SK-N-SH (cell line): ENCODE measurements around the gene VAPB. TPM values are rescaled to one million over a fixed set of nuclear protein-coding genes. Genes with fewer than 3 reads are reported as not detected.

ENCODE experiments used
- CTCF ChIA-PET: fragments of 300-600, 350-600 bp; formaldehyde crosslinking; extraction: SDS; loops from one replicate; lab custom pipeline; 2021; lab: Yijun Ruan, JAX
- POLR2A ChIA-PET: fragments of 350-600 bp; sonication (Branson Sonifier 250); formaldehyde crosslinking; extraction: SDS; loops from one replicate; lab custom pipeline; 2020; ENCODE audit warnings: antibody characterized with exemption, inconsistent platforms; lab: Yijun Ruan, JAX
- DNase-seq: peaks from one replicate; pipeline ENCODE4 v3.0.0; 2012
- H2AFZ ChIP-seq: fragments of 200-600 bp; sonication (generic); 2 replicates; pipeline ENCODE4 v1.8.1; 2016; ENCODE audit warnings: antibody characterized with exemption, mild to moderate bottlenecking, low read depth
- H3F3A ChIP-seq: fragments of 200-600 bp; sonication (generic); replicated peaks from 2 replicates; pipeline ENCODE3; 2016; ENCODE audit warnings: antibody characterized with exemption, mild to moderate bottlenecking; ENCODE audit not compliant: insufficient read depth
- H3K27ac ChIP-seq, 2 experiments: fragments of 200-500 bp in 1 of 2; fragments of 200-600 bp in 1 of 2; sonication (Bioruptor generic) in 1 of 2; sonication (generic), shearing (Covaris generic) in 1 of 2; 2 replicates each; pipeline versions ENCODE4 v1.5.1 to v1.6.1; 2014 to 2016; ENCODE audit warnings: low read depth in 2 of 2, inconsistent platforms in 1 of 2, low read length in 1 of 2, mild to moderate bottlenecking in 1 of 2, mixed read lengths in 1 of 2
- H3K27me3 ChIP-seq: fragments of 200-600 bp; sonication (generic), shearing (Covaris generic); 2 replicates; pipeline ENCODE4 v1.6.1; 2016; ENCODE audit warnings: mixed run types; ENCODE audit not compliant: insufficient read depth
- H3K36me3 ChIP-seq, 2 experiments: fragments of 200-500 bp in 1 of 2; fragments of 200-600 bp in 1 of 2; sonication (Bioruptor generic) in 1 of 2; sonication (generic) in 1 of 2; replicated peaks in 1 of 2; 2 replicates each; pipeline versions ENCODE3 to v1.5.1; 2014 to 2016; ENCODE audit warnings: low read length in 1 of 2, mild to moderate bottlenecking in 1 of 2; ENCODE audit not compliant: insufficient read depth in 2 of 2, control insufficient read depth in 1 of 2
- H3K4me1 ChIP-seq, 2 experiments: fragments of 200-500 bp in 1 of 2; fragments of 200-600 bp in 1 of 2; sonication (Bioruptor generic) in 1 of 2; sonication (generic), shearing (Covaris generic) in 1 of 2; 2 replicates each; pipeline versions ENCODE4 v1.5.1 to v1.6.1; 2014 to 2016; ENCODE audit warnings: low read depth in 1 of 2, low read length in 1 of 2, mixed run types in 1 of 2; ENCODE audit not compliant: insufficient read depth in 2 of 2, control insufficient read depth in 1 of 2
- H3K4me2 ChIP-seq: fragments of 200-600 bp; sonication (generic), shearing (Covaris generic); 2 replicates; pipeline ENCODE4 v1.6.1; 2017; ENCODE audit warnings: mixed run types
- H3K4me3 ChIP-seq, 2 experiments: fragments of 200-500 bp in 1 of 2; fragments of 200-600 bp in 1 of 2; sonication (Bioruptor generic) in 1 of 2; sonication (generic), shearing (Covaris generic) in 1 of 2; 2 replicates each; pipeline versions ENCODE4 v1.5.1 to v1.8.1; 2014 to 2016; ENCODE audit warnings: low read depth in 2 of 2, inconsistent platforms in 1 of 2, low read length in 1 of 2, mild to moderate bottlenecking in 1 of 2, mixed read lengths in 1 of 2, moderate library complexity in 1 of 2
- H3K79me2 ChIP-seq: fragments of 200-600 bp; sonication (generic); 2 replicates; pipeline ENCODE4 v1.8.1; 2017; ENCODE audit warnings: mild to moderate bottlenecking; ENCODE audit not compliant: insufficient read depth
- H3K9ac ChIP-seq: fragments of 200-600 bp; sonication (generic); 2 replicates; pipeline ENCODE4 v1.6.1; 2017; ENCODE audit warnings: mixed run types
- H3K9me2 ChIP-seq: fragments of 200-600 bp; sonication (generic); 2 replicates; pipeline ENCODE4 v1.6.1; 2017; ENCODE audit warnings: mixed run types
- H3K9me3 ChIP-seq: fragments of 200-600 bp; sonication (generic); 2 replicates; pipeline ENCODE4 v1.6.1; 2017; ENCODE audit warnings: mixed run types, mild to moderate bottlenecking, moderate library complexity
- H4K20me1 ChIP-seq: fragments of 200-600 bp; sonication (generic); 2 replicates; pipeline ENCODE4 v1.6.1; 2017; ENCODE audit warnings: mild to moderate bottlenecking, mixed run types; ENCODE audit not compliant: insufficient read depth
- CHD2 ChIP-seq: fragments of 150-350 bp; IDR thresholded peaks from 2 replicates; pipeline ENCODE4 v1.6.1; 2018; ENCODE audit warnings: low read length; ENCODE audit not compliant: partially characterized antibody
- EZH2phosphoT487 ChIP-seq: fragments of 200-600 bp; sonication (generic); IDR thresholded peaks from 2 replicates; pipeline ENCODE4 v1.6.1; 2017; ENCODE audit warnings: low read depth, mixed run types, mild to moderate bottlenecking, antibody characterized with exemption, moderate library complexity, borderline replicate concordance
- FOSL2 ChIP-seq: IDR thresholded peaks from 2 replicates; pipeline ENCODE4 v1.4.0; 2012; ENCODE audit warnings: low read depth, mild to moderate bottlenecking, moderate library complexity, borderline replicate concordance
- FOXJ3 ChIP-seq: sonication (generic); formaldehyde crosslinking; IDR thresholded peaks from 2 replicates; pipeline ENCODE4 v1.5.1; 2020; ENCODE audit warnings: mild to moderate bottlenecking, missing genetic modification reagents
- FOXM1 ChIP-seq: IDR thresholded peaks from 2 replicates; pipeline ENCODE4 v1.4.0; 2012; ENCODE audit warnings: low read depth, mild to moderate bottlenecking
- GABPA ChIP-seq: IDR thresholded peaks from 2 replicates; pipeline ENCODE4 v1.4.0; 2012; ENCODE audit warnings: low read depth, mild to moderate bottlenecking
- JUND ChIP-seq: IDR thresholded peaks from 2 replicates; pipeline ENCODE4 v1.4.0; 2012
- SIN3A ChIP-seq: IDR thresholded peaks from 2 replicates; pipeline ENCODE4 v1.6.1; 2012; ENCODE audit warnings: low read depth, mild to moderate bottlenecking, low read length, moderate library complexity, borderline replicate concordance
- polyA plus RNA-seq, 3 experiments: library from polyadenylated mRNA; depleted of rRNA; stranded (reverse); fragments of >200 nt; gene quantifications; 2 replicates each; pipeline ENCODE4 v1.2.3, GENCODE V29; 2012
- TF ChIP-seq, protein P1 (sequence below): IDR thresholded peaks from 2 replicates; pipeline ENCODE4 v1.6.1; 2012; ENCODE audit warnings: mild to moderate bottlenecking, low read depth, low read length, moderate library complexity
- TF ChIP-seq, protein P2 (sequence below): IDR thresholded peaks from 2 replicates; pipeline ENCODE4 v1.4.0; 2012; ENCODE audit warnings: low read depth
- TF ChIP-seq, protein P3 (sequence below): IDR thresholded peaks from 2 replicates; pipeline ENCODE4 v1.4.0; 2012; ENCODE audit warnings: low read depth, borderline replicate concordance

VAPB gene
- polyA plus RNA-seq, 1 of the 3 experiments (the other 2 are of a cell fraction), result 16.9 TPM

DNA sequence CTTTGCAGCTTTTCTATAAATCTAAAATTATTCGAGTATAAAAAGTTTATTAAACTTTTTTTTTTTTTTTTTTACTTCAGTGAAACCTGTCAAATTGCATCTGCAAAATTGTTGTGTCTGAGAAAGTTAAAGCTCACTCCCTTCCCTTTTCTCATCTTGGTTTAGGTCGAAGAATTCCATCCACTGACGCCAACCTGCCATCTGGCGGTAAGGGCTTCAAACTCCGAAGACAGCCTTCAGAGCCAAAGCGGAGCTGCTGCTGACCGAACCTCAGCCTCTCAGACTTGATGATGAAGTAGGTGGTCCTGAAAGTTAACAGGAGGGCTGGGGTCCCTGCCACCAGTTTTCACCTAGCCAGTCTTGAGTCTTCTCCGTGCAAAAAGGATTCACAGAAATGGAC lies 29.6 kb upstream of the VAPB start (continued):
- TF ChIP-seq, protein P1, sequence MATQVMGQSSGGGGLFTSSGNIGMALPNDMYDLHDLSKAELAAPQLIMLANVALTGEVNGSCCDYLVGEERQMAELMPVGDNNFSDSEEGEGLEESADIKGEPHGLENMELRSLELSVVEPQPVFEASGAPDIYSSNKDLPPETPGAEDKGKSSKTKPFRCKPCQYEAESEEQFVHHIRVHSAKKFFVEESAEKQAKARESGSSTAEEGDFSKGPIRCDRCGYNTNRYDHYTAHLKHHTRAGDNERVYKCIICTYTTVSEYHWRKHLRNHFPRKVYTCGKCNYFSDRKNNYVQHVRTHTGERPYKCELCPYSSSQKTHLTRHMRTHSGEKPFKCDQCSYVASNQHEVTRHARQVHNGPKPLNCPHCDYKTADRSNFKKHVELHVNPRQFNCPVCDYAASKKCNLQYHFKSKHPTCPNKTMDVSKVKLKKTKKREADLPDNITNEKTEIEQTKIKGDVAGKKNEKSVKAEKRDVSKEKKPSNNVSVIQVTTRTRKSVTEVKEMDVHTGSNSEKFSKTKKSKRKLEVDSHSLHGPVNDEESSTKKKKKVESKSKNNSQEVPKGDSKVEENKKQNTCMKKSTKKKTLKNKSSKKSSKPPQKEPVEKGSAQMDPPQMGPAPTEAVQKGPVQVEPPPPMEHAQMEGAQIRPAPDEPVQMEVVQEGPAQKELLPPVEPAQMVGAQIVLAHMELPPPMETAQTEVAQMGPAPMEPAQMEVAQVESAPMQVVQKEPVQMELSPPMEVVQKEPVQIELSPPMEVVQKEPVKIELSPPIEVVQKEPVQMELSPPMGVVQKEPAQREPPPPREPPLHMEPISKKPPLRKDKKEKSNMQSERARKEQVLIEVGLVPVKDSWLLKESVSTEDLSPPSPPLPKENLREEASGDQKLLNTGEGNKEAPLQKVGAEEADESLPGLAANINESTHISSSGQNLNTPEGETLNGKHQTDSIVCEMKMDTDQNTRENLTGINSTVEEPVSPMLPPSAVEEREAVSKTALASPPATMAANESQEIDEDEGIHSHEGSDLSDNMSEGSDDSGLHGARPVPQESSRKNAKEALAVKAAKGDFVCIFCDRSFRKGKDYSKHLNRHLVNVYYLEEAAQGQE, result no peak
- TF ChIP-seq SIN3A (no peak), FOXJ3 (CRISPR knock-in tag) (no peak), GABPA (no peak), JUND (no peak), EZH2phosphoT487 (no peak)
- TF ChIP-seq, protein P2, sequence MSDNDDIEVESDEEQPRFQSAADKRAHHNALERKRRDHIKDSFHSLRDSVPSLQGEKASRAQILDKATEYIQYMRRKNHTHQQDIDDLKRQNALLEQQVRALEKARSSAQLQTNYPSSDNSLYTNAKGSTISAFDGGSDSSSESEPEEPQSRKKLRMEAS, result no peak
- TF ChIP-seq, protein P3, sequence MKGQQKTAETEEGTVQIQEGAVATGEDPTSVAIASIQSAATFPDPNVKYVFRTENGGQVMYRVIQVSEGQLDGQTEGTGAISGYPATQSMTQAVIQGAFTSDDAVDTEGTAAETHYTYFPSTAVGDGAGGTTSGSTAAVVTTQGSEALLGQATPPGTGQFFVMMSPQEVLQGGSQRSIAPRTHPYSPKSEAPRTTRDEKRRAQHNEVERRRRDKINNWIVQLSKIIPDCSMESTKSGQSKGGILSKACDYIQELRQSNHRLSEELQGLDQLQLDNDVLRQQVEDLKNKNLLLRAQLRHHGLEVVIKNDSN, result no peak

DNA sequence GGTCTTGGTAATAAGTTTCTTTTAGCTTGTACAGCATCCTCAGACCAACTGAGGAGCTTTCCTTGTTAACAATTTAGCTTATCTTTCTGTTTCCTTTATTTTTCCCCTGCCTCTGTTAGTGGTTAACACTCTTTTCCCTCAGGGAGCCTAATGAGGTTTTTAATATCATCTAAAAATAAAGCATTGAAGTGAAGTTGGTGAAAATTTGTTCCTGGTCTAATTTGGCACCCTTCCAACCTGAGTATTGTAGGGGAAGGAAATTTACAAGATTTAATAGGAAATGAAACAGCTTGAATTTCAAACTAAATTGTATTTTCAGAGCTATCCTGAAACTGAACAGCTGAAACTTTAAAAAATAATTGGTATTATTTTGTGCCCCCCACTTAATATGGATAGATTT lies 28.1 kb upstream of the VAPB start:
- no peaks in the 10 kb centered on the region for H3K9me2 ChIP-seq
- no peak overlapping the region for H3K27ac ChIP-seq
- no peaks in the 10 kb centered on the region for H3K9me3 ChIP-seq
- H4K20me1 ChIP-seq, result no peaks in the 10 kb centered on the region
- peaks cover 5% of the 10 kb centered on the region; the same call in 1 of the 2 replicates for H3K79me2 ChIP-seq
- peaks cover 68 to 75% of the 10 kb centered on the region in 2 experiments for H3K36me3 ChIP-seq
- POLR2A ChIA-PET, result no interaction called here
- no peak overlapping the region for H3K9ac ChIP-seq
- H3K4me3 ChIP-seq, result no peak overlapping the region
- H3K4me1 ChIP-seq, result peaks cover 5 to 17% of the 10 kb centered on the region in 2 experiments; a peak in 2 of 4 replicates
- H3F3A ChIP-seq, result peaks cover 4% of the 10 kb centered on the region
- DNase-seq, result no peak
- TF ChIP-seq FOSL2 (no peak), CHD2 (no peak), FOXM1 (no peak)
- TF ChIP-seq, protein P3, result no peak
- TF ChIP-seq, protein P2, result no peak
- TF ChIP-seq, all 33 proteins: peak for 0
- Histone ChIP-seq H3K4me2 (no peak overlapping the region), H3K27me3 (no peaks in the 10 kb centered on the region), H2AFZ (no peak overlapping the region)
- CTCF ChIA-PET, result interaction anchor here (0.6 to 1.8 kb wide), 6 partner anchors 10 to 203 kb away, joined by 3 to 7 read pairs (median 4); no protein-coding TSS in a partner anchor
